Activated B cell treated with CpG ODN at 0.5 μM for 24 hours (primary cell): ENCODE data around the gene SPNS3. TPM values are rescaled to one million over a fixed set of nuclear protein-coding genes. Genes with fewer than 3 reads are reported as not detected.

Source experiments
- ATAC-seq: fragments of 200-7000 bp; cut with Tn5 transposase; one replicate; pipeline ENCODE4 v1.10.0; 2021; ENCODE audit warnings: low read depth, mild to moderate bottlenecking, moderate library complexity
- CTCF ChIA-PET: fragments of 350-600 bp; sonication (Branson Sonifier 250); formaldehyde crosslinking; loops from one replicate; lab custom pipeline; 2021; ENCODE audit warnings: antibody characterized with exemption; lab: Charles Lee
- POLR2A ChIA-PET: fragments of 350-600 bp; sonication (Branson Sonifier 250); formaldehyde crosslinking; loops from one replicate; lab custom pipeline; 2021; ENCODE audit warnings: antibody characterized with exemption; lab: Charles Lee
- DNase-seq: peaks from one replicate; pipeline ENCODE4 v3.0.0; 2022
- H3K27ac Mint-ChIP-seq: one replicate; pipeline ENCODE4 v1.8.0; 2020; ENCODE audit warnings: mixed read lengths
- H3K27me3 Mint-ChIP-seq: one replicate; pipeline ENCODE4 v1.8.0; 2021; ENCODE audit warnings: mixed read lengths
- H3K36me3 Mint-ChIP-seq: one replicate; pipeline ENCODE4 v1.8.0; 2021; ENCODE audit warnings: low read depth, mixed read lengths
- H3K4me1 Mint-ChIP-seq: one replicate; pipeline ENCODE4 v1.8.0; 2021; ENCODE audit warnings: mixed read lengths
- H3K4me3 Mint-ChIP-seq: one replicate; pipeline ENCODE4 v1.8.0; 2020; ENCODE audit warnings: mild to moderate bottlenecking, mixed read lengths
- H3K9me3 Mint-ChIP-seq: one replicate; pipeline ENCODE4 v1.8.0; 2020; ENCODE audit warnings: mixed read lengths
- intact Hi-C: fragments of 100-400 bp; cut with micrococcal nuclease; formaldehyde crosslinking; loops from one replicate; pipeline ENCODE4 v1.15.1; 2024
- total RNA-seq: library from RNA; stranded (reverse); gene quantifications from 2 replicates; pipeline ENCODE4 v1.2.3, GENCODE V29; 2022
- TF ChIP-seq, protein P1 (sequence below): fragments of 200-600 bp; IDR thresholded peaks from one replicate; pipeline ENCODE4 v1.8.0; 2022; ENCODE audit warnings: antibody characterized with exemption, mild to moderate bottlenecking

The SPNS3 gene
- total RNA-seq, 1 donor from 2014 or later: 2.5 TPM

DNA sequence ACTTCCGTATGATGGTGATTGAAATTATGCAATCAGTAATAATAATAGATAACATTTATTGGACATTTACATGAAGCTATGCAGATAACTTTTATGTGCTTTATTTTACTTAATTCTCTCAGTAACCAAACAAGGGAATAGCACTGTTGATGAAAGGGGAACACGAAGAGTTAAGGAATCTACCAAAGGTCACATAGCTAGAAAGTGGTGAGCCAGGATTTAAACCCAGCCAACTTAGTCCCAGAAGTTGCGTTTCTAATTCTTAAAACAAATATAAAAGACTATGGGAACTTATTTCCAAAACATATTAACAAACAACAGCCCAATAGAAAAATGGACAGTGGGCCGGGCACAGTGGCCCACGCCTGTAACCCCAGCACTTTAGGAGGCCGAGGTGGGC is 9.7 kb downstream of the SPNS3 start:
- H3K27ac Mint-ChIP-seq: no peak overlapping the region
- intact Hi-C loops: no loop called here
- no peak for ATAC-seq
- no peaks in the 10 kb centered on the region for H3K36me3 Mint-ChIP-seq
- H3K4me3 Mint-ChIP-seq: no peak overlapping the region
- no peak for DNase-seq
- H3K27me3 Mint-ChIP-seq: peaks cover 2% of the 10 kb centered on the region
- no peaks in the 10 kb centered on the region for H3K9me3 Mint-ChIP-seq
- peaks cover 2% of the 10 kb centered on the region for H3K4me1 Mint-ChIP-seq
- TF ChIP-seq, protein P1, sequence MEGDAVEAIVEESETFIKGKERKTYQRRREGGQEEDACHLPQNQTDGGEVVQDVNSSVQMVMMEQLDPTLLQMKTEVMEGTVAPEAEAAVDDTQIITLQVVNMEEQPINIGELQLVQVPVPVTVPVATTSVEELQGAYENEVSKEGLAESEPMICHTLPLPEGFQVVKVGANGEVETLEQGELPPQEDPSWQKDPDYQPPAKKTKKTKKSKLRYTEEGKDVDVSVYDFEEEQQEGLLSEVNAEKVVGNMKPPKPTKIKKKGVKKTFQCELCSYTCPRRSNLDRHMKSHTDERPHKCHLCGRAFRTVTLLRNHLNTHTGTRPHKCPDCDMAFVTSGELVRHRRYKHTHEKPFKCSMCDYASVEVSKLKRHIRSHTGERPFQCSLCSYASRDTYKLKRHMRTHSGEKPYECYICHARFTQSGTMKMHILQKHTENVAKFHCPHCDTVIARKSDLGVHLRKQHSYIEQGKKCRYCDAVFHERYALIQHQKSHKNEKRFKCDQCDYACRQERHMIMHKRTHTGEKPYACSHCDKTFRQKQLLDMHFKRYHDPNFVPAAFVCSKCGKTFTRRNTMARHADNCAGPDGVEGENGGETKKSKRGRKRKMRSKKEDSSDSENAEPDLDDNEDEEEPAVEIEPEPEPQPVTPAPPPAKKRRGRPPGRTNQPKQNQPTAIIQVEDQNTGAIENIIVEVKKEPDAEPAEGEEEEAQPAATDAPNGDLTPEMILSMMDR: no peak
- POLR2A ChIA-PET: no interaction called here
- CTCF ChIA-PET: no interaction called here

DNA sequence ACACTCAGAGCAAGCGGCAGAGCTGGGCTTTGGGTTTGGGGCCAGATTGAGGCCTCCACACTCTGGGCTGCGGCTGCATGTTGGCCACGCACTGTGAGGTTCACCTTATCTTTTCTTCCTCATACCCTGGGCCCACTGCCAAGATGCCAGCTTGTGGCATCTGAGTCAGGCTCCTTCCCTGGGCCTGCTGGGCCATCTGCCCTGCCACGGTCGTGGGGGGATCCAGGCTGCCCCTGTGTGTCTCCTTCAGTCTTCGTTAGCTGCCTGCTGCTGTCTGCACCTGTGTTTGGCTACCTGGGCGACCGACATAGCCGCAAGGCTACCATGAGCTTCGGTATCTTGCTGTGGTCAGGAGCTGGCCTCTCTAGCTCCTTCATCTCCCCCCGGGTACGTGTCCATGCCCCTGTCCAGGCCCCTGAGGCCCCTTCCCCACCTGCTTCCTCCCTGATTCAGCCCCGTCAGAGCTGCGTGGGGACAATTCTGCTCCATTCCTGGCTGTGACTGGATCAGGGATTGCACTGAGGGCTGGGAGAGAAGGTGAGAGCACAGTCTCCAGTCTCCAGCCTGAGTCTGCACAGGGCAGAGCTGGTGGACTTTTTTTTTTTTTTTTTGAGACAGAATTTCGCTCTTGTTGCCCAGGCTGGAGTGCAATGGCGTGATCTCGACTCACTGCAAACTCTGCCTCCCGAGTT is 11.2 kb downstream of the SPNS3 start:
- H3K27ac Mint-ChIP-seq: no peak overlapping the region
- ATAC-seq (no peak), DNase-seq (no peak)
- TF ChIP-seq, protein P1: no peak
- H3K4me1 Mint-ChIP-seq: peaks cover 2% of the 10 kb centered on the region
- intact Hi-C loops: no loop called here
- ChIA-PET POLR2A (no interaction called here), CTCF (no interaction called here)
- no peak overlapping the region for H3K4me3 Mint-ChIP-seq
- peaks cover 2% of the 10 kb centered on the region for H3K27me3 Mint-ChIP-seq
- H3K9me3 Mint-ChIP-seq: no peaks in the 10 kb centered on the region
- no peaks in the 10 kb centered on the region for H3K36me3 Mint-ChIP-seq

DNA sequence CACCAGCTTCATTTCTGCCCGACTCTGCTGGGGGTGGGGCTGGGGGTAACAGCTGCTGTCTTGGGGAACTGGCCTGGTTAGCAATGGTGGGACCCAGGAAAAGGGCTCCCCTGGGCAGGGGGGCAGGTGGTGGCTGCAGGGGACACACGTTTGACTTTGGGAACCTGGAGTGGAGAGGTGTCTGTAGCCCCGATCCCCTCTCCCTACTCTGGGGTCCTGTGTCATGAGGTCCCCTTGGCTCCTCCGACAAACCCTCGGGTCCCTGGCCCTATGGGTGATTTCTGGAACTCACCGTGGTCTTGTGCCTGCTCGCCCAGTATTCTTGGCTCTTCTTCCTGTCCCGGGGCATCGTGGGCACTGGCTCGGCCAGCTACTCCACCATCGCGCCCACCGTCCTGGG is 12.0 kb downstream of the SPNS3 start:
- ChIA-PET CTCF (no interaction called here), POLR2A (no interaction called here)
- Mint-ChIP-seq H3K36me3 (no peaks in the 10 kb centered on the region), H3K9me3 (no peaks in the 10 kb centered on the region), H3K27me3 (peaks cover 2% of the 10 kb centered on the region), H3K4me1 (peaks cover 2% of the 10 kb centered on the region), H3K27ac (no peak overlapping the region), H3K4me3 (no peak overlapping the region)
- DNase-seq (no peak), ATAC-seq (no peak)
- TF ChIP-seq, protein P1: no peak
- intact Hi-C loops: no loop called here

DNA sequence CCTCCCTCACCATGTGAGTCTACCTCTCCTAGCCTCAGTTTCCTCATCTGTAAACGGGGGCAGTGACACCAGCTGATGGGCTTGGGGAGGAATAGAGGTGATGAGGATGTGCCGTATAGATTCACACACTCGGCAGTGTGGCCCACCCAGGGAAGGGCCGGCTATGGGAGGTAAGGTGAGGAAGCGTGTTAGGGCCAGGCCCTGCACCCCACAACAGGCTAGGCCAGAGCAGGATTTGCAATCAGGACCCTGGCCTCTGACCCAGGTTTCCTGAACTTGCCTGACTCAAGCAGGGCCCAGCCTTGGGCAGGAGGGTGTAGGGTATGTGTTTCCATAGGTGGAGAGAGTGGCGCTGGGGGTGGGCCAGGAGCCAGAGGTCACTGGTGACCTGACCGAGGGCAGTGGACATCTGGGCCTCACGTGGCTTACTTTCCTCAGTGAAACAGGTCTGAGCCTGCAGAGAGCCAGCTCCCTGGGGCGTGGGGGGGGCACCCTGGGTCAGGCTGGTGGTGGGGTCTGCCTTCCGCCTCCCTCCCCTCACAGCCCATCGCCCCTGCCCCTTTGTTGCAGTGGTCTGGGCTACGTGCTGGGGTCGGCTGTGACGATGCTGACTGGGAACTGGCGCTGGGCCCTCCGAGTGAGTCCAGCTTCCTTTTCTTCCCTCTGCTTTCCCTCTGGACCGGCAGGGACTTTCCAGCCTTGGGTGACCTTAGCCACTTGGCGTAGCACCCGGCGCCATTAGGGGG is 12.8 kb downstream of the SPNS3 start:
- intact Hi-C loops: no loop called here
- H3K36me3 Mint-ChIP-seq: no peaks in the 10 kb centered on the region
- ChIA-PET CTCF (no interaction called here), POLR2A (interaction anchor here (0.6 kb wide), 1 partner anchor 34 kb away, joined by 4 read pairs; no protein-coding TSS in a partner anchor)
- TF ChIP-seq, protein P1: no peak
- ATAC-seq (no peak), DNase-seq (no peak)
- peaks cover 2% of the 10 kb centered on the region for H3K4me1 Mint-ChIP-seq
- no peak overlapping the region for H3K27ac Mint-ChIP-seq
- no peaks in the 10 kb centered on the region for H3K9me3 Mint-ChIP-seq
- no peak overlapping the region for H3K4me3 Mint-ChIP-seq
- H3K27me3 Mint-ChIP-seq: peaks cover 2% of the 10 kb centered on the region

DNA sequence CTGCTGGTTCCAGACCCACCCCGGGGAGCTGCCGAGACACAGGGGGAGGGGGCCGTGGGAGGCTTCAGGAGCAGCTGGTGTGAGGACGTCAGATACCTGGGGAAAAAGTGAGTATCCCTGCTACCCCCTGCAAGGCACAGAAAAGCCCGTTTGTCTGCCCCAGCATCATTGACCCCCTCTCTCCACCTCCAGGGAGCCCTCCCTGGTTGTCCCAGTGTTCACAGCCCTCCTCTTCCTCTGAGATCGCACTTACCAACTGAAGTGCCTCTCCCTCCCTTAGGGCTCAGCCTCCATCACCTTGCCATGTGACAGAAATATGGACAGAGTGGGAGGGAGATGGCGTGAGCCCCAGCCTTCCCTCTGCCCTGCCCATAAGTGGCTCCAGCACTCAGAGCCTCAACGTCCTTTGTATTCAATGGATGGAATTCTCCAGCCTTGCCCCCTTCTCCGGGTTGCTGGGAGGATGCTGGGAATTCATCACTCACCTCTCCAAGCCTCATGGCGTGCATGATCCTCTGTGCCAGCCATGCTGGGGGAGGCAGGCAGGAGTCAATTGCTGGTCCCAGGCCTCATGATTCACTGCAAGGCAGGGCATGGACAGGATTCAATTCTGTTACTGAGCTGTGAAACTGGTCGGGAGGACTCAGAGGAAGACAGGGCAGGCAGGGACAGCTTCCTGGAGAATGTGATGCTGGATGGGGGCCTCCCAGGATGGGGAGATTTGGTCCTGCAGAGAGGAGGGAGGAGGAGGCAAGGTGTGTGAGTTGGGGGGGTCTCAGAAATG is 14.6 kb downstream of the SPNS3 start:
- intact Hi-C loops: no loop called here
- no peak for ATAC-seq

More for the DNA sequence above, 14.6 kb downstream of the SPNS3 start:
- no peaks in the 10 kb centered on the region for H3K27me3 Mint-ChIP-seq
- TF ChIP-seq, protein P1: no peak
- ChIA-PET CTCF (no interaction called here), POLR2A (no interaction called here)
- H3K4me3 Mint-ChIP-seq: no peak overlapping the region
- no peak overlapping the region for H3K27ac Mint-ChIP-seq
- DNase-seq: no peak
- H3K4me1 Mint-ChIP-seq: peaks cover 2% of the 10 kb centered on the region
- no peaks in the 10 kb centered on the region for H3K36me3 Mint-ChIP-seq
- H3K9me3 Mint-ChIP-seq: no peaks in the 10 kb centered on the region
